Left renal pelvis (tissue), 4 donors: Measurements from ENCODE around the gene BRF1. TPM values are rescaled to one million over a fixed set of nuclear protein-coding genes. Genes with fewer than 3 reads are reported as not detected.

Experiments used
- DNase-seq, 4 donors: peaks; one replicate each; pipeline ENCODE4 v3.0.0-alpha.2; 2013; ENCODE audit warnings: low read depth in 4 of 4, low spot score in 3 of 4
- polyA plus RNA-seq, 4 donors: library from polyadenylated mRNA; unstranded; fragments of 120-200 nt; gene quantifications; one replicate each; pipeline ENCODE4 v1.2.1, GENCODE V29; 2013; ENCODE audit not compliant: insufficient read length in 4 of 4

BRF1 gene
- polyA plus RNA-seq, 4 donors = 21.5 to 40.8 (median 33.3) TPM

DNA sequence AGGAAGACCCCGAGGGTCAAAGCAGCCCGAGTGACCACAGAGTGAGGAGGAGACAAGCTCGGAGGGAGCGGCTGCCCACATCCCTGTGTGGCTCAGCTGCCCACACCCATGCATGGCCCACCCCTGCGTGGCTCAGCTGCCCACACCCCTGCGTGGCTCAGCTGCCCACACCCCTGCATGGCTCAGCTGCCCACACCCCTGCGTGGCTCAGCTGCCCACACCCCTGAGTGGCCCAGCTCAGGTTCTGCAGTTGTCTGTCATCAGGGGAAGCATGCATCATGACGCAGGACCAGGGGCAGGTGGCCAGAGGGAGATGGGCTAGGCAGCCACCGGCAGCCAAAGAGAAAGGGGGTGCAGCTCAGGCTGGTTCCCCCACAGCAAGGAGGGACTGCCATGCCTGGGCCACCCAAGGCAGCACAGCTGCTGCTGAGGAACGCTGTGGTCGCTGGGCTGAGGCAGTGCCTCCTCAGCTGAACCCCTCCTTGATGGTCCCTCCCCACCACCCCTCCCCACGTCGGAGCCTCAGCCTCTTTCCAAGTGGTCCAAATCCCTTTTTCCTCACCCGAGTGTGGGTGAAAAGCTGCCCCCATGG, 86.4 kb downstream of the BRF1 start:
- no peak for DNase-seq

- DNase-seq = no peak
These were observed 87.4 kb downstream of the BRF1 start for GRCh38 chr14:105213361-105213760.

DNA sequence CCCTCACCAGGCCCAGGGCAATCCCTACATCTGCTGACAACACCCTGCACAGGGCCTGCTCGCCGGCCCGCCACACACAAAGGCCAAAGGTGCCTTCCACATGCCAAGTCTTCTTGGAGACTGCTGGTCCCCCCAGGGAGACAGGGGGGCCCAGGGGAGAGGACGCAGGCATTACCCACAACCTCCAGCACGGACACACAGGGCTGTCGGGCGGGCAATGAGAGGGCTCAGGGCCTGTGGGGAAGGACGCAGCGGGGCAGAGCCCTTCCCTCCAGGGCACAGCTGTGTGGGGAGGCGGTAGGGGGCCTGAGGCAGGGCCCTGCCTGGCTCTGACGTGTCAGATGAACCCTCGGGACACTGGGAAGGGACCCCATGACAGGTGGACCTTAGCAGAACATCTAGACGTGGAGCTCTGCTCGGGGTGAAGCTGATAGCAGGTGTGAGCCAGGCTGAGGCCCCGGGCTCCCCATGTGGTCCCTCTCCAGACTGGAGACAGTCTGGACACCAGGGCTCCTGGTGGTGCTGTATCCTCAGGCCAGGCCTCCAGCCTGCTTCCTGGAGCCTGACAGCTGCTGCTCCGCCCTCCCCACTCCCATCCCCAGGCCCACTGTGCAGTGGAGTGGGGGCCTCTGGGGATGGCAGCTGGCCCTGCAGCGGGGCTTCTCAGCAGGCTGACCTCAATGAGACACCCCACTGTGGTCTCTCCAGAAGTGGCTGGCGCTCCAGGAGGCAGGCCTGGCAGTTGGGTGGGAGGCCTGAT, 88.1 kb downstream of the BRF1 start:
- no peak for DNase-seq

GRCh38 chr14:105211758-105212089, 89.1 kb downstream of the BRF1 start:
- no peak for DNase-seq

- no peak for DNase-seq
These were observed 89.6 kb downstream of the BRF1 start for GRCh38 chr14:105211086-105211757.

GRCh38 chr14:105210266-105211025, 90.4 kb downstream of the BRF1 start:
- no peak for DNase-seq

DNA sequence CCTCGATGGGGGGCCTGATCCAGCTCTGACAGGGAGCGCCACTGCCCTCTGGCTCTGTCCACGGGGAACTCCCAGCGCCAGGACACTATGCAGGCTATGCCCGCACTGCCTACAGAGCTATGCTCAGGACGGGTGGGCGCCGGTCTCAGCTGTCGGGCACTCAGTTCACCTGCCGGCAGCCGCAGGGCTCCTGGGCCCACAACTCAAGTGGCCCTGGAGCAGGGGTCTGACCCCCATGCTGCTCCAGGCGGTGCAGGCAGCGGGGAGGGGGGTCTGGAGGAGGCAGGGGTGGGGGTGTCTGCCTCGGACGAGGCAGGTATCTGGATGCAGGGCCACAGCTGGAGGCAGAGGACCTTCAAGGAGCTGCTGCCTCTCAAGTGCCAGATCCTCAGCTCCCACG, 91.2 kb downstream of the BRF1 start:
- no peak for DNase-seq

GRCh38 chr14:105209091-105209490, 91.7 kb downstream of the BRF1 start:
- no peak for DNase-seq

DNA sequence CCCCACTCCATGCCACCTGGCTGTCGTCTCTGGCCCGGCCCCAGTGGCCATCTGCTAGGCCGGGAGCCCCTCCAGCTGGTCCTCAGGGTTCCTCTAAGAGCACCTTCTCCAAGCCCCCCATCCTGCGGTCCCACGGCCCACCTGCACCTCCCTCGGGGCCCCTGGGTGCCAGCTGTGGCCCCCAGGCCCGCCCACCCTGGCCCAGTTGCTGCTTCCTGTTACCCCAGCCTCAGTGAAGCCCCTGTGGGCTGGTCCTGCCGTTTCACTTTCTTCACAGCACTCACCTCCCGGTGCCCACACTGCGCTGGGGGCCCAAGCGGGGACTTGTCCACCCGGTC, 92.1 kb downstream of the BRF1 start:
- DNase-seq = no peak

GRCh38 chr14:105207996-105208737, 92.6 kb downstream of the BRF1 start:
- no peak for DNase-seq

DNA sequence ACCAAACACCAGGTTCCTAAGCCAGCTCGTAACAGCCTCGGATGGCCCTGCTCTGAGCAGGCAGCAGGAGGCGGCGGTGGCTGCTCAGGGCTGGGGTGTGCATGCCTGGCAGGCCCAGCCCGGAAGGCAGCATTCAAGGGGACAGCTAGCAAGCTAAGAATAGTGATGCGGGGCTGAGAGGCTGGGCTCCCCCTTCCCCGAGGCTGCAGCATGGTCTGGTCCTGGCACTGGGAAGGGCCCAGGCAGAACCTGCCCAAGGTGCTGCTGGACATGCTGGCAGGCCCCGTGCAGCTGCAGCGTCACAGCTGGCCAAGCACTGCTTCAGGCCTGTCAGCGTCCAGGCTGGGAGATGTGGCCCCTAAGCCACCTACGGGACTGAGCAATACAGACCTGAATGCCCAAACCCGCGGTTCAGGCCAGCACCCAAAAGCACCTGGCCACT, 93.3 kb downstream of the BRF1 start:
- DNase-seq = no peak

GRCh38 chr14:105206873-105207272, 93.9 kb downstream of the BRF1 start:
- no peak for DNase-seq

- no peak for DNase-seq
These were observed 95.1 kb downstream of the BRF1 start for GRCh38 chr14:105205673-105206208.

GRCh38 chr14:105204931-105205672, 95.7 kb downstream of the BRF1 start:
- DNase-seq = no peak

DNA sequence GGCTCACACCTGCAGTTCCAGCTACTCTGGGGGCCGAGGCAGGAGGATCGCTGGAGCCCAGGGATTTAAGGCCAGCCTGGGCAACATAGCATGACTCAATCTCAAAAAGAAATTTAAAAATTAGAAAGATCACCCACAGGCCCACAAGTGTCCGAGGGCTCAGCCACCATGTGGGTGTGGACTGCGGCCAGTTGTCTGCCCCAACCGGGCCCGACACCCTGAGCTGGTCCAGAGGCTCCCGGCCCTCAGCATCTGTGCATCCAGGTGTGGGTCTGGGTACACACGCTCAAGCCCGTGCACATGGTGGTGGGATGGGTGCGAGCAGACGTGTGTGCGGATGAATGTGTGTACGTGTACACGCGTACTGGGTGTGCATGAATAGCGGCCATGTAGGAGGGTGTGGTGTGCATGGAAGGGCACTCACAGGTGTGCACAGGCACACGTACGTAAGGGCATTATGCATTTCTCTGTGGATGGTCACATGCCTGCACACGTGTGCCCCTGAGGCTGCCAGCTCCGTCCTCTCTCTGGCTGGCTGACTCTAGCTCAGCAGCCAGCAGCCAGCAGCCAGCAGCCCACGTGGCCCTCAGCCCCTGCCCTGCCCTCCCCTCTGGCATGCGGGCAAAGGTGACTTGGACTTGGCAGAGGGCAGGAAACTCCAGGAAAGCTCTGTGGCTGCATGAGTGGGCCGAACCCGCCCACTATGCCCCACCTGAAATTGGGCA, 96.4 kb downstream of the BRF1 start:
- DNase-seq = no peak

DNA sequence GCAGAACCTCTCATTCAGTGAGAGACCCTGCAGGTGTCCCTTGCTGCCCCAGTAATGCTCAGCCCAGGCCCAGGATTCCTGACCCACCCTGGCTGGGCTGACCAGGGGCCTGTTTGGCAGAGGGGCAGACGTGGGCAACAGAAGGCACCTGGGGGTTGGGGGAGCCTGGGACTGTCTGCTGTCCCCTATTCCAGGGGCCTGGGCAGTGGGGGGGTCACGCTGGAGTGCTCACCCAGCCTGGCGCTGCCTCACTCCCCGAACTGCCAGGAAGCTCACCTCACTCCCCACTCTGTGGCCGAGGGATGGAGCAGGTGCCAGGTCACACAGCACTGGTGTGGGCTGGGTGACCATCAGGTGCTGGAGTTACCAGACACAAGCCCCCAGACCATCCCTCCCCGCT, 97.1 kb downstream of the BRF1 start:
- no peak for DNase-seq

- no peak for DNase-seq
These were observed 97.7 kb downstream of the BRF1 start for GRCh38 chr14:105203057-105203531.

- DNase-seq = no peak
These were observed 98.8 kb downstream of the BRF1 start for GRCh38 chr14:105201925-105202513.
